HG03439 (cell line): Measurements from ENCODE around the gene RNF125.

Experiments
- ATAC-seq: cut with Tn5 transposase; IDR thresholded peaks from one replicate; pipeline ENCODE4 v1.9.1; 2021; ENCODE audit warnings: mild to moderate bottlenecking, moderate library complexity; ENCODE audit not compliant: unreplicated experiment

The RNF125 gene

DNA sequence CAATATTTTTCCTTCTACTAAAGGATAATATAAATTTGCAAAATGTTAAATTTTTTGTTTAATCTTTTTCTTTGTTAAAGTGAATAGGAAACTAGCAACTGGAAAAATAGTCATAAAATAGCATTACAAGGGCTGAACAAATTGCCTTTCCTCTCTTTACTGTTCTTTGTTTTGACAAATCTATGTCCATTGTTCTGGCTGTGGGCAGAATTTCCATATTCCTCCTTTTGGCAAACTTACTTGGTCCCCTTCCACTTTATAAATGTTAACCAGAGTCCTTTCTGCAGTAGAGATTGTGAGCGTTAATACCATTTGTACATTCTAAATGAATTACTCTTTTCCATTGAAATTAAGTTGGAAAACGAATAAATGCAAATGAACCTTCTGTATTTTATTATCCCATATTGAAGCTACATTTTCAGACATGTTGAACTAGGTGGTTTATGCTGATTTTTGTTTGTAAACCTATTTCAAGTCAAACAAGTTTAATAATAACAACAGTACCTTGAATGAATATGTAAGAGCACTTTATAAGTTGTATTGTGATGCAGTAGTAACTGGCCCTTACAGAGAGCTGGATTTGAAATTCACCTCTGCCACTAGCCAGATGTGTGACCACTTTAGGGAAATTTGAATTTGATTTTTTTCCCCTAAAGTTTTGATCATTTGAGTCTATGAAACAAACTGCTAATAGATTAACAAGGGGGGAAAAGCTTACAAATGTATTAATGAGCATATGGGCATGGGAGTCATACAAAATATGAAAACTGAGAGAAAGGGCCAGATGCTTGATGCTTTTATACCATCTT is 3.3 kb downstream of the RNF125 start:
- ATAC-seq: no peak

DNA sequence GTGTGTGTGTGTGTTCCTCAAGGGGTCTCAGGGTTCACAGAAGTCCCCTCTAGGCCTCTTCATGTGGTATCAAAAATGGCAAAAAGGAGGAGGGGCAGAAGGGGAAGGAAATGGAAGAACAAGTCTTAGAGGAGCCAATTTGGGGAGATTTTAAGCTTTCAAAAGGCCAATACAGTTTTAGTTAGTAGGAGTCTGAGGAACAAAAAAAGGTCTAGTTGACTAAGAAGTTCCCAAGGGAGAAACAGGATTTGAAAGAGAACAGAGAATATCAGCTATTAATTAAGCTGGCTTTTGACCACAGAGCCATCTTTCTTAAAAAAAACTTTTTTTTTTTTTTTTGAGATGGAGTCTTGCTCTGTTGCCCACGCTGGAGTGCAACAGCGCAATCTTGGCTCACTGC is 7.1 kb downstream of the RNF125 start:
- no peak for ATAC-seq

DNA sequence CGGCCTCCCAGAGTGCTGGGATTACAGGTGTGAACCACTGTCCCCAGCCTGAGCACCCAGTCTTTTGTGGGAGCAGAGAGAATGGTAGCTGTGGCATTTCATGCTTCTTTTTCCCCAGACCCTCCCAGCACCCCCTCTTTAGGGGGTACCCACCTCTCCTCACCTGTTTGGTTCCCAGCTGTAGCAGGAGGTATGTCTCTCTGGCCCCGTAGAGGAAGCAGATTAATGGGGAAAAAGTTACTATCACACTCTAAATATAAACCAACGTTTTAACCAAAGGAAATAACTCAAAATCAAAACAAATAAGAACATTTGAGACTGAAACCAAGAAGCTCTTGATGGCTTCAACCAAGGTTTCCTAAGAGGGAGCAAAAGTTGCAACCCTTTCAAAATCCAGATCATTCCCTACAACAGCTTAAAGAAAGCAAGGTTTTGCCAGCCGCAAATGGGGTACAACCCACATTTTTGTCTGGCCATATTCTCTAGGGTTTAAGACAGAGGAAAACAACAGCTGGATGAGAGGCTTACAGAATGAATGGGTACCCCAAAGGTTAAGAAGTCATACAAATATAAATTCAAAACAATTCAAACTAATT is 8.0 kb downstream of the RNF125 start:
- ATAC-seq: no peak

DNA sequence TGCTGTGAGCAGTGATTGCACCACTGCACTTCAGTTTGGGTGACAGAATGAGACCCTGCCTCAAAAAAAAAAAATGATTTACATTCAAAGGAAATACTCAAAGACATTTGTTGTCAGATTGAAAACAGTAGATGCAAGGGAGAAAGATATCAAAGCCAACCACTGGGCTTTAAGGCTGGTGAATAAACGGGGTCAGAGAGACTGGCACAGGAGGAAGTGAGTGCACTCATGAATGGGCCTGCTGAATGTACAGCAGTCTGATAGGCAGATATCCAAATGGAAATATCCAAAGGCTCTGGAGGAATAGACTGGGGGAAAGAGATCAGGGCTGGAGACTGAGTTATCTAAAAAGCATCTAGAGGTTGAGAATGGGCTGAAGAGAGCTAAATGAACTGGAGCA is 10.9 kb downstream of the RNF125 start:
- no peak for ATAC-seq

DNA sequence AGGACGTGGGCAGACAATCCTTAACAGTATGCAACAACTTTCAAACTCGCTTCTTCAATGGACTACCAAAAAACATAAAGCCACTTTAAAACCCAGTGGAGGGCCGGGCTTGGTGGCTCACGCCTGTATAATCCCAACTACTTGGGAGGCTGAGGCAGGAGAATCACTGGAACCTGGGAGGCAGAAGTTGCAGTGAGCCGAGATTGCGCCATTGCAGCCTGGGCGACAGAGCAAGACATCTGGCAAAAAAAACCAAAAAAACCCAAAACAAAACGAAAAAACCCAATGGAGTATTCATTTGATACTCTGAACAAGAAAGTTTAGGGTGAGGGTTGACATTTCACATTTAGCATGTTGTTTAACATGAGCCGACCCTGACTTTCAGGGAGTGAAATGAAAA is 14.0 kb downstream of the RNF125 start:
- ATAC-seq: no peak

DNA sequence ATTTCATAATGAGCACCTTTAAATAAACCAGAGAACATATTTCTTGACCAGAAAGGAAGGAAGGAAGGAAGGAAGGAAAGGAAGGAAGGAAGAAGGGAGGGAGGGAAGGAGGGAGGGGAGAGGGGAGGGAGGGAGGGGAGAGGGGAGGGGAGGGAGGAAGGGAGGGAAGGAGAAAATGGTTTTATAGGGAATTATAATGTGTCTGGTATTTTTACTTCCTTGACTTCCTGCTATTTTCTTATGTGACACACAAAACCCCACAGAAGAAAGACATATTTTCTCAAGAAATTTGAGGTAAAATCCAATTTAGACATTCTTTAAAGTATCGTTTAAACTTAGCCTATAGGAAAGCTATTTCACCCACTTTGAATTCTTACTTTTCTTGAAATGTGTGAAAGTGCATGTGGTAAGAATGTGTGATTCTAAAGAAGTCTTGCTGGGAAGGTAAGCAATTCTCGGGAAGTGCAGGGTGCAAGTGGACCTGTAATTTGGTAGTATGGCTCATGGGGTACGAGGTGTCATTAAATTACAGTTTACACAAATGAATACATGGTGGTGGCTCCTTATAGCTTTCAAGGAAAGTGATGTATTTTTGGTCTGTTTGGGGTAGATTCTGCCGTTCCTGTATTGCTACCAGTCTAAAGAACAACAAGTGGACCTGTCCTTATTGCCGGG is 18.0 kb downstream of the RNF125 start:
- ATAC-seq: no peak

DNA sequence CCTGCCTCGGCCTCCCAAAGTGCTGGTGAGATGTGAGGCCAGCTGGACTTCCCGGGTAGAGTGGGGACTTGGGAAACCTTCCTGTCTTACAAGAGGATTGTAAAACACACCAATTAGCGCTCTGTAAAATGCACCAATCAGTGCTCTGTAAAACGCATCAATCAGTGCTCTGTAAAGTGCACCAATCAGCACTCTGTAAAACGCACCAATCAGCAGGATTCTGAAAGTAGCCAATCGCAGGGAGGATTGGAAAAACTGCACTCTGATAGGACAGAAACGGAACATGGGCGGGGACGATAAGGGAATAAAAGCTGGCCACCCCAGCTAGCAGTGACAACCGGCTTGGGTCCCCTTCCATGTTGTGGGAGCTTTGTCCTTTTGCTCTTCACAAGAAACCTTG is 19.0 kb downstream of the RNF125 start:
- no peak for ATAC-seq

DNA sequence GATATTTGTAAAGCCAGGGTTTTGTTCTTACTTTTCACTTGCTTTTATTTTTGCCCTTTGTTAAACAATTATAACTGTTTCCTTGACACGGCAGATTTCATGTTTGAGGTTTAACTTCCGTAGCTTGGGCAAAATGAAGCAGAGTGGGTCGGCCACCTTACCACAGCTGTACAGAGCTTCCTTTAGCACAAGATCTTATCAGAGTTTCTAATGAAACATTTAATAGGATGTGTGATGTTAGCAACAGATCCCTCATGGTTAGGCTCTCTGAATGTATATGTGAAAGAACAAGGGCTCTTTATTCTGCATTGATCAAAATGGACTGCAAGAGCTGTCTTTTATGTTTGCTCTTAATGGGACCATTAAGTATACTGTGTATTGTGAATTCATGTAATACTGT is 22.3 kb downstream of the RNF125 start:
- no peak for ATAC-seq

DNA sequence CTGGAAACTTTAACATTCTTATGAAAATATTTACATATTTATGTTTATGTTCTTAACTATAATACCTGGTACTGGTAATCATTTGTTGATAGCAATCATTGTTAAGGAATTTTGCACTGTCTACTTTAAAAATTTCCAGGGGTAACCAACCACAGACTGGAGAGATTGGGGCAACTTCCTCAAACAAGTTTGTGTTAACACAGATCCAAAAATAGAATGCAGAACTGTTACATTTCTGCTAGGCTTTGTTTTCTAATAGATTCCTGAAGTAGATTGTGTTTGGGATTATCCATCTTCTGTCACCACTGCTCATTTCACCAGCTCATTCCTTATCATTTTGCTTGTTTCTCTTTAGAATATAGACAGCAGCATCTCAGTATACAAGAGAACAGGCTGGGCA is 23.7 kb downstream of the RNF125 start:
- ATAC-seq: no peak

DNA sequence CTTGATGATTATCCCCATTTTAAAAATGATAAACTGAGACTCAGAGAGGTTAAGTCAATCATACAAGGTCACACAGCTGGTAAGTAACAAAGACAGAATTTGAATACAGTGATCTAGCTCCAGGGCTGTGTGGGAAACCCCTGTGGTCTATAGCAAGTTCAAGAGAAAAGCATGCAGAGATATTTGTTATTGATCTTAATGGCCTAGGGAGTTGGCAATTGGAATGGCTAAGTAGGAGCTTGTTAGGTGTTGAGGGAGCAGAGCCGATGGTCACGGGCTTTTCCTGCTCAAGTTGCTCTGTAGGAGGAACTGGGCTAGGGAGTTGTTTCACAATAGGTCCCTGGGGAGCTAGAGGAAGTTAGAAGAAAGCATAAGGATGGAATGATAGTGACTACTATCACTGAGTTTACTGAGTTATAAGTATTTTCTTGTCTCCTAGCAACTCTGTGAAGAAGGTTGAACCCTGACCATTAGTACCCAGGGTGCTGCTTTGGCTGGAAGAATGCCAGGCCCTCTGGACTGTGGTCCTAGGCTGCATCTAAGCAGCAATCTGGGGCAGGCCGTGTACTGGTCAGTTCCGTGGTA is 30.0 kb downstream of the RNF125 start:
- no peak for ATAC-seq

DNA sequence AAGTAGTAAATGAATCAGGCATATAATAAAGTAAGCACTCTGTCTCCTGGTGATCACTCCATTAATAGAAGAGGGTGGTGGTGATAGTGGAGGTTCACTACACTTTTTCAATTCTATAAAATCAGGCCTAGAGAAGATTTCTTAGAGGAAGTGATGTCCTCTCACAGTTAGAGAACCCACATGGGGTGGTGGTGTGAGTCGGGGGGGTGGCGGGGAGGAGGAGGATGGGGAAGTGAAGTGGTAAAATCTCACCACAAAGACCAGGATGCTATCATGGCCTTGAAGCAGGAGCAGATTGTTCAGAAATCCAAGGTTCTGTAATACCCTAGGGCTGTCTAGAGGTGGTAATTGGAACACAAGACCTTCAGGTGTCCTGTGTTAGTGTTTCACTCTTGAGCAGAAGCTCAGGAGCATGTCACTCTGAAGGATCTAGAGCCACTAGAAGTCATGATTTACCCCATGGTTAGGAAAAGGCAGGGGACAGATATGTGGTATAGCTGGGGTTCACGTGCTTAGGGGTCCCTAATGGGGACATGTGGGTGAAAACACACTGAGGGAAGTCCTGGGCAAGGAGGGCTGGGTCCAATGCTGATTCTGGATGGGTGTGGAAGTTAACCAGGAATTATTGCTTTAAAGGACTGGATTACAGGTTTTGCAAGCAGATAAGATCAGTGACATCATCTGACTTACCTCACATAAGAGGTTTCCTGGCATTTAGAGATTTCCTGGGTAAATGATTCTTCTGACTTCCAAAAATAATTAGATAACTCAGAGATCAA is 31.0 kb downstream of the RNF125 start:
- ATAC-seq: no peak

DNA sequence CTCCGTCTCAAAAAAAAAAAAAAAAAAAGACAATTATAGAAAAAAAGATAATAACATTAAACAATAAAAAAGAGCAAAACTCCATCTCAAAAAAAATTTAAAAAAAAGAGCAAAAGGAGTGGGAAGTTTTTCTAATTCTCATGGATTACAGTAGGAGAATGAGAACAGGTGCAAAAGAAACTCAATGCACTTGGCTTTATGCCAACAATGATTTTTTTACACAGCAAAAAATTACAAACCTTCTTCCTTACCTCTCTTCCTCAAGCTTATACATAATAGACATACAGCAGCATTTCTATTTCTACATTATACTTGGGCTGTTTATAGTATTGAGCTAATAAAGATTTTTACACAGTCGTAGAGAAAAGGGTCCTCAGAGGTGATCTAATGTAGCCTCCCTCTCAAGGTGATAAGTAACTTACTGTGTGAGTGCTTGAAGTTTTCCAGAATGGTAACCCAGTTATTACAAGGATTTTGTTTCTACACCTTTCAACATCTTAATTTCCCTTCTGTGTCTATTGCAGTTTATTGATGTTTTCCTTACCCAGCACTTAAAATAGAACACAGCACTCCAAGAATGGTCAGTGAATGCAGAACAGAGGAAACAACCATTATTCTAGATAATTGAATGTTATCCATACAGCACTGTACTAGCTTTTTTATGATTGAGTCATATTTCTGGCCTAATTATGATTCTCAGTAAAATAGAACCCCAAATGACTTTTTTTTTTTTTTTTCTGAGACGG is 38.2 kb downstream of the RNF125 start:
- no peak for ATAC-seq

DNA sequence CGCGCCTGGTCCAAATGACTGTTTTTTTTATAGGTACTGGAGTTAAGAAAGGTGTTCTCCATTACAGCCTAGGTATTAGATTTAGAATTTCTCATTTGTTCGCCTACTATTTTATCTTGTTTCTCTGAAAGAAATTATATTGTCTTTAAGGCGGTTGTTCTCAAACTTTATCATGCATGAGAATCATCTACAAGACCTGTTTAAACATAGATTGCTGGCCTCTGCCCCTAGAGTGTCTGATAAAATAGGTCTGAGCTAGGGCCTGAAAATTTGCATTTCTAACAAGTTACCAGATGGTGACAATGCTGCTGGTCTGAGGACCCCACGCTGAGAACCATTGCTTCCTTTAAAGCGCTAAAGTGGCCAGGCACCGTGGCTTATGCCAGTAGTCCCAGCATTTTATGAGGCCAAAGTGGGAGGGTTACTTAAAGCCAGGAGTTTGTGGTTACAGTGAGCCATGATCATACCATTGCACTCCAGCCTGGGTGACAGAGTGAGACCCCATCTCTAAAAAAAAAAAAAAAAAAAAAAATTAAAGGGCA is 39.1 kb downstream of the RNF125 start:
- ATAC-seq: no peak

DNA sequence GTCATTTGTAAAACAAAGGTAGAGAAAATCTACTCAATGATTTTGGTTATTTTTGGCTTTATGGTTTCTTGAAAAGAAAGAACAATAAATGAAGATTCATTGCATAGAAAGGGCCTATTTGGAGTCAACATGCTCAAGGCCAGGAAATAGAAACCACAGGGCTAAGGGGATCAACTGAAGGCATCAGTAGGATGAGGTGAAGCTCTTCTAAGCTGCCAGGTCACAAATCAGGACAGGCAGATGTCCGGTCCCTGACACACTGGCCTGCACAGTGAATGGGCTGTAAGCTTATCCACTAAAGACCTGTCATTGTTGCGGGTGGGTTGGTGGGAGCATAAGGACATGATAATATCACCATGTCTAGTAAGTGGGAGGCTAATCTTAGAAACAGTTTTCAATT is 41.4 kb downstream of the RNF125 start:
- ATAC-seq: no peak

DNA sequence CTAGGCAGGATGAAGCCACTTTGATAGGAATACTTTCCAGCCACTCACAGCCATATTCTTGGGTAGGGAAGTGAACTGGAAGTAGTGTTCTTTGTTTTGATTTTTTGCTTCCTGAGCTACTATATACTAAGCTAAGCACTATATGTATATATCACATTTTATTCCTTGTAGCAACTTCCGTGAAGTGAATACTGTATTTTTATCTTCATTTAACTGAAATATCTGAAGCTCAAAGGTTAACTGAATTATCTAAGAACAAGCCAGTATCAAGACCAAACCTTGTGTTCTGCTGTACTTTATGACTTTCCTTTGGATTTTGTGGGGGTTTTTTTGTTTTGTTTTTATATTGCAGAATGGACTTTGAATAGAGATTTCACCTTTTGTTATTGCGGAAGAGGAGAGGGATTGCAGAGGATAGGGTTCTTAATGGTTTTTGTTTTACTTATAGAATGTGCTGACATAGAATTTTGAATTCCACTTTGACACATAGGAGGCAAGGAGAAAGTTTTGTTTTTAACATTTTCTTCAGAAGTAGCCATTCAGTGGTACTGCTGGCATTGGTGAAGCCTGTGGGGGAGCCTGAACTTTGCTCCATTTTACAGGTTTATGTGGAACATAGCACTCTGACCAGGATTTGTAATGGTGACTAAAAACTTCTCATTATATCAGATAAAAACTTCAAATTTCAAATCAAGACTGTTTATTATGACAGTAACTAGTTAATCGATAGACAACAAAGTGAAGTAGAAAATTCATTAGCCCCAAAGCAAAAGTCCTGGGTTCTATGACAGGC is 48.9 kb downstream of the RNF125 start:
- no peak for ATAC-seq

DNA sequence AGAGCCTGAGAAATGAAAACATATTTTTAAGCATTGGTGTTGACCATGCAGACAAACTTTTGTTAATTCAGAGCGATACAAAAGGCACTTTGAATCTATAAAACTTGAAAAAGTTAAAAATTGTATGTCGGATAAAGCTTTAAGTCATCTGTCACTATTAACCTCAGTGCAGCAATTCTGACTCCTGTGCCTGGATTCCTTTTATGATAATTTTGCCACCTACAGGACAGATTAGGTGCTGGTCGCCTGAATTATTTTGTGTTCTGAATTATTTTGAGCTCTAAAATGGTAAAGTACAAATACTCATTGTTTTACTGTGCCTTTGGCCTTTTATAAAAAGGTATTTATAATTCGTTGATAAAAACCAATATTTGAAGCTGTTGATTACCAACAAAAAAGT is 53.7 kb downstream of the RNF125 start:
- ATAC-seq: no peak

DNA sequence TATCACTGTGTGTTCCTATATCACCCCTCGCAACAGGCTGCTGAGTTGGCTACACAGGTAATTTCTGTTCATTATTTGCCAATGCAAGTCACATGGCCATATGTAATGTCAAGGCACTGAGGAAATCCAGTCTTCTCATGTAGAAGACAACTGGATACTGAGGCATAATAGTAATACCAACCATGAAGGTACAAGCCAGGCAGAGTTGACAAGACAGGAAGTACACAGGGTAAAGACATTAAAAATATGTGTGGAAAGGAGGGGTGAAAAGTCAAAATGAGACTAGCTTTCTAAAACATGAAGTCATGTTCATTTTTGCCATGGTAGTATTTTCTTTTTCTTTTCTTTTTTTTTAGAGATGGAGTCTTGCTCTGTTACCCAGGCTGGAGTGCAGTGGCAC is 55.6 kb downstream of the RNF125 start:
- no peak for ATAC-seq

DNA sequence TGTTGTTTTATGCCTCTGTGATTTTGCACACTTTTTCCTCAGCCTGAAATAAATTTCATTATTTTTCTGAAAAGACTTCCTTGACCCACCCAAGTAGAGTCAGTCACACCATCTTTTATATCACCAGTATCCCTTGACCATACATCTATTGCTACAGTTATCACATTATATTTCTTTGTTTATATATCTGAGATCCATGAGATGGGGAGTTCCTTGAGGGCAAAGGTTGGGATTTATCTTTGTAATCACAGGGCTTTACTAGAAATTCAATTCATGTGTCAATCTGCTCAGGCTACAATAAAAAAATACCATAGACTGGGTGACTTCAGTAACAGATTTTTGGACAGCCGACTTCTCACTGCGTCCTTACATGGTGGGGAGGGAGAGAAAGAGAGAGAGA is 60.2 kb downstream of the RNF125 start:
- ATAC-seq: no peak

DNA sequence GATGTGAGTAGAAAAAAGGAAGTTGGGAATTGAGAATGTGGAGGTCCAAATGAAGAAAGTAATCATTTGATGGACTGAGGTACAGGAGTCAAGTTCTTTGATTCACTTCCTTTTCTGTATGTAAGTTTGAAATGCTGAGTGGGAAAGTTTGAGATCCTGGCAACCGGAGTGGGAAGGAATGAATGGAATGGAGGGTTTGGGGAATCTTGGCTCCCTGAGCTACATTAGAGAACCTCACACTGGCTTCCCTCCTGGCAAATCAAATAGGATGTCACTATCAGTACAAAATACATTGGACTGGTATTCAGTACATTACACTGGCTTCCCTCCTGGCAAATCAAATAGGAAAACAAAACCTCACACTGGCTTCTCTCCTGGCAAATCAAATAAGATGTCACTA is 63.3 kb downstream of the RNF125 start:
- no peak for ATAC-seq
